Measurements from ENCODE around the gene CHD6.
A peak's percentile ranks its signal among the peaks of the same experiment; 100 is the strongest.

The CHD6 gene

GRCh38 chr20:41370176-41370575 lies 248.0 kb downstream of the CHD6 start:
- no peak overlapping the region for H3K4me3 ChIP-seq (ENCODE audit: low read length)
- no peak for DNase-seq (ENCODE audit: low read depth)
- no peak for TF ChIP-seq CTCF (conservative IDR thresholded peaks at IDR 0.05; ENCODE audit: low read depth, low read length)

- no peak for DNase-seq (ENCODE audit: low read depth)
- H3K4me3 ChIP-seq (ENCODE audit: low read length): no peak overlapping the region
- TF ChIP-seq CTCF (conservative IDR thresholded peaks at IDR 0.05; ENCODE audit: low read depth, low read length): no peak
These were observed 248.5 kb downstream of the CHD6 start for GRCh38 chr20:41369673-41370072.

- no peak for DNase-seq (ENCODE audit: low read depth)
- H3K4me3 ChIP-seq (ENCODE audit: low read length): no peak overlapping the region
- no peak for TF ChIP-seq CTCF (conservative IDR thresholded peaks at IDR 0.05; ENCODE audit: low read depth, low read length)
These were observed 250.2 kb downstream of the CHD6 start for GRCh38 chr20:41367956-41368355.

GRCh38 chr20:41367393-41367695 lies 250.8 kb downstream of the CHD6 start:
- DNase-seq (ENCODE audit: low read depth): no peak
- no peak overlapping the region for H3K4me3 ChIP-seq (ENCODE audit: low read length)
- TF ChIP-seq CTCF (conservative IDR thresholded peaks at IDR 0.05; ENCODE audit: low read depth, low read length): no peak

GRCh38 chr20:41366546-41367392 lies 251.4 kb downstream of the CHD6 start, which contains the start of gene EMILIN3:
TSS of gene EMILIN3 (minus strand) at chr20:41366818. CDS start at chr20:41366634, 184 bp downstream.
- peak within 1 kb of the TSS; percentile 37 for H3K4me3 ChIP-seq (ENCODE audit: low read length)
- TF ChIP-seq CTCF (conservative IDR thresholded peaks at IDR 0.05; ENCODE audit: low read depth, low read length): no peak
- DNase-seq (ENCODE audit: low read depth): no peak

- DNase-seq (ENCODE audit: low read depth): no peak
- TF ChIP-seq CTCF (conservative IDR thresholded peaks at IDR 0.05; ENCODE audit: low read depth, low read length): no peak
- H3K4me3 ChIP-seq (ENCODE audit: low read length): peak overlapping the region; percentile 26
These were observed 252.2 kb downstream of the CHD6 start for GRCh38 chr20:41365777-41366545.
